ENCODE measurements around the gene NDUFS4. TPM values are rescaled to one million over a fixed set of nuclear protein-coding genes. Genes with fewer than 3 reads are reported as not detected.

Gene NDUFS4
- total RNA-seq (100 to 1,000 TPM; 106 to 179 (median 129) TPM), polyA plus RNA-seq (100 to 1,000 TPM; 106 to 163 (median 139) TPM)

DNA sequence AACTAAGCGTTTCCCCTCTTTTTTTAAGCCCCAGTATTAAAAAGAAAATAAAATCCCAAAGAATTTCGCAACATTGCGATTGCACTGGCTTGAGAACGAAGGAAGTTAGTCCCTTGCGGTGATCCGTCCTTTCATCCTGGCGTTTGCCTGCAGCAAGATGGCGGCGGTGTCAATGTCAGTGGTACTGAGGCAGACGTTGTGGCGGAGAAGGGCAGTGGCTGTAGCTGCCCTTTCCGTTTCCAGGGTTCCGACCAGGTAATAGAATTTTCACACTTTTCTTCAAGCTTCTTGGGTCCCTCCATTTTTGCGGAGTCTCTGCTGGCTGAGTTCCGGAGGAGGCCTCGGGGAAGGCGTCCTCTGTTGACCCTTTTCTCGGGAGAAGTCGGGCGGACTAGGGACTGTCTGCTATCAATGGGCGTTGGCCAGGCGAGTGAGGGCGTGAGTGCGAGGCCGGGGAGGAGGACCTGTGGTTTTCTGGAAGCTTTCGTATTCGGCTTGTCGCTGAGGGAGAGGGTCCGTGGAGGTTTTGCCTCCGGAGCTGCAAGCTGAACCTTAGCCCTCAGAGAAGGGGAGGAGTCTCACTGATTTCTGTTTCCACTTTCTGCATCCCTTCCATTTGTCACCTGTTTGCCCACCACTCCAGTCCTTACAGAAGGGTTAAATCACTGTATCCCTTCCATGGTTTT, at the start of gene NDUFS4:
TSS of gene NDUFS4 (plus strand) at position 134 of the 686 bp plus-strand sequence. CDS start at position 158, 24 bp downstream.
- no peaks in the 10 kb centered on the region for H3K36me3 ChIP-seq
- peak within 1 kb of the TSS; percentile 84 to 89 (median 87) for H3K27ac ChIP-seq
- TF ChIP-seq CTCF (IDR thresholded peaks at IDR 0.05) (no peak), POLR2AphosphoS5 (IDR thresholded peaks at IDR 0.05) (peak; percentile 77 to 93 (median 92)), EP300 (IDR thresholded peaks at IDR 0.05) (no peak), POLR2A (IDR thresholded peaks at IDR 0.05) (peak; percentile 21 to 59)
- 0% methylated on average over 30 of the region's 30 CpGs for WGBS, 2 donors
- no peaks in the 10 kb centered on the region for H3K9me3 ChIP-seq
- intact Hi-C loops (cut with DNase I): loop anchor here (2.0 to 5.0 kb wide), 3 partner anchors 78 to 748 kb away; no protein-coding TSS in a partner anchor
- H3K4me3 ChIP-seq: peak within 1 kb of the TSS; percentile 73 to 86 (median 83)
- H3K4me1 ChIP-seq: peaks cover 0 to 40% (median 28%) of the 10 kb centered on the region in 4 donors
- peak; percentile 90 for DNase-seq
- H3K27me3 ChIP-seq: no peaks in the 10 kb centered on the region

- DNase-seq: no peak
- H3K4me3 ChIP-seq: no peak overlapping the region
- no peaks in the 10 kb centered on the region for H3K27me3 ChIP-seq
- H3K36me3 ChIP-seq: no peaks in the 10 kb centered on the region
- H3K4me1 ChIP-seq: no peaks in the 10 kb centered on the region
- peaks cover 0 to 9% (median 3%) of the 10 kb centered on the region in 4 donors for H3K9me3 ChIP-seq
- TF ChIP-seq POLR2AphosphoS5 (IDR thresholded peaks at IDR 0.05): no peak
- TF ChIP-seq EP300 (IDR thresholded peaks at IDR 0.05): no peak
- no peak for TF ChIP-seq POLR2A (IDR thresholded peaks at IDR 0.05)
- TF ChIP-seq CTCF (IDR thresholded peaks at IDR 0.05): no peak
- intact Hi-C loops (cut with DNase I): no loop called here
- H3K27ac ChIP-seq: no peak overlapping the region
Observed at GRCh38 chr5:53512539-53512938, 47.9 kb upstream of the NDUFS4 start.

- intact Hi-C loops (cut with DNase I): no loop called here
- WGBS, 2 donors: 19 to 60% methylated on average over 6 of the region's 6 CpGs
- H3K27me3 ChIP-seq: no peaks in the 10 kb centered on the region
- no peaks in the 10 kb centered on the region for H3K36me3 ChIP-seq
- TF ChIP-seq EP300 (IDR thresholded peaks at IDR 0.05) (no peak), POLR2A (IDR thresholded peaks at IDR 0.05) (no peak), CTCF (IDR thresholded peaks at IDR 0.05) (no peak), POLR2AphosphoS5 (IDR thresholded peaks at IDR 0.05) (no peak)
- DNase-seq: no peak
- no peak overlapping the region for H3K4me3 ChIP-seq
- H3K9me3 ChIP-seq: no peaks in the 10 kb centered on the region
- no peaks in the 10 kb centered on the region for H3K4me1 ChIP-seq
- H3K27ac ChIP-seq: no peak overlapping the region
Observed at GRCh38 chr5:53515988-53516387, 44.5 kb upstream of the NDUFS4 start.

DNA sequence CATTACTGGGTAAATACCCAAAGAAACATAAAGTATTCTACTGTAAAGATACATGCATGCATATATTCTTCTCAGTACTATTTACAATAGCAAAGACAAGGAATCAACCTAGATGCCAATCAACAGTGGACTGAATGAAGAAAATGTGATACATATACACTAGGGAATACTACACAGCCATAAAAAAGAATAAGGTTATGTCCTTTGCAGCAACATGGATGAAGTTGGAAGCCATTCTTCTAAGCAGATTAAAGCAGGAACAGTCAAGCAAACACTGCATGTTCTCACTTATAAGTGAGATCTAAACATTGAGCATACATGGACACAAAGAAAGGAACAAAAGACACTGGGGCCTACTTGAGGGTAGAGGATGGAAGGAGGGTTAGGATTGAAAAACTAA, 39.6 kb upstream of the NDUFS4 start:
- H3K9me3 ChIP-seq: peaks cover 0 to 4% (median 2%) of the 10 kb centered on the region in 4 donors
- H3K36me3 ChIP-seq: no peaks in the 10 kb centered on the region
- no peak overlapping the region for H3K27ac ChIP-seq
- no peak overlapping the region for H3K4me3 ChIP-seq
- no peaks in the 10 kb centered on the region for H3K4me1 ChIP-seq
- no peak for DNase-seq
- no peak for TF ChIP-seq POLR2A (IDR thresholded peaks at IDR 0.05)
- no peak for TF ChIP-seq POLR2AphosphoS5 (IDR thresholded peaks at IDR 0.05)
- no peak for TF ChIP-seq EP300 (IDR thresholded peaks at IDR 0.05)
- TF ChIP-seq CTCF (IDR thresholded peaks at IDR 0.05): no peak
- no peaks in the 10 kb centered on the region for H3K27me3 ChIP-seq
- intact Hi-C loops (cut with DNase I): no loop called here

Data from sigmoid colon (tissue), 7 donors.